GDM1 (cell line): ENCODE measurements around the gene RAB26.

ENCODE experiments used
- DNase-seq: peaks from one replicate; lab custom pipeline; 2025; lab: John Stamatoyannopoulos, UW

The RAB26 gene

GRCh38 chr16:2159175-2159838 lies 10.9 kb downstream of the RAB26 start:
- DNase-seq, result no peak

GRCh38 chr16:2160915-2161551 lies 12.6 kb downstream of the RAB26 start:
- DNase-seq, result no peak

DNA sequence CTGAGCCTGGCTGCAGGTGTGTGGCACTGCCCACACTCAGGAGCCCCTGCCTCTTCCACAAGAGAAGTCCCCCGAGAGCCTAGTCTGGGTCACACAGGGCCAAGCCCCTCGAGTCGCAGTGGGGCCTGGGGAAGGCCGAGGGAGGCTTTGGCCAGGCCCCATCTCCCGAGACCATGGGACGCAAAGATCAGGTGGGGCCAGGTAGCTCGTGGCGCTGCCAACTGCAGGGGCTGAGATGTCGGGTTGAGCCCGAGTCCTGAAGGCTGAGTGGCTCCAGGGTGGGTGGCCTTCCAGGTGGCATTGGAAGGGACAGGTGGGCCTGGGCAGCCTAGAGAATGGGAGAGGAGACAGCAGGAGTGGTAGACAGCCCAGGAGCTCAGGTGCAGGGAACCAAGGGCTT lies 13.5 kb downstream of the RAB26 start:
- no peak for DNase-seq

DNA sequence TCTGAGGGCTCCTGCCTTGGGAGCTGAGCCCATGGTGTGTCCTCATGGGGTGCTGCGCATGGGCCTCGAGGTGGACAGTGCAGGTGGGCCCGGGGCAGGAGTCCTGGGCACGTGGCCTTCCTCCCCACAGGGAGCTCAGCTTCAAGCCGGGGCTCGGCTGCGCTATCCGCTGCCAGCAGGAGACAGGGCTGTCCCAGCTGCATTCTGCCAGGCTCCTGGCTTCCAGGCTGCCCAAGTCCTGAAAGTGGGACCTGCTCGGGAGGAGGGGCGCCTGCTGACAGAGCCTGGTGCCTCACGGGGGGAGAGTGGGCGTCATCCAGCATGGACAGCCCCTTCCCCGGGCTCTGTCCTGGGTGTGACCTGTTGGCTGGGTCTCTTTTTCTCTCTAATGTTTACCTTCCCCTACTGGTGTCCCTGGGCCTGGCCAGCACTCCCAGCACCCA lies 14.3 kb downstream of the RAB26 start:
- DNase-seq, result no peak

- DNase-seq, result no peak
Measured at GRCh38 chr16:2163211-2163881, 14.9 kb downstream of the RAB26 start.

DNA sequence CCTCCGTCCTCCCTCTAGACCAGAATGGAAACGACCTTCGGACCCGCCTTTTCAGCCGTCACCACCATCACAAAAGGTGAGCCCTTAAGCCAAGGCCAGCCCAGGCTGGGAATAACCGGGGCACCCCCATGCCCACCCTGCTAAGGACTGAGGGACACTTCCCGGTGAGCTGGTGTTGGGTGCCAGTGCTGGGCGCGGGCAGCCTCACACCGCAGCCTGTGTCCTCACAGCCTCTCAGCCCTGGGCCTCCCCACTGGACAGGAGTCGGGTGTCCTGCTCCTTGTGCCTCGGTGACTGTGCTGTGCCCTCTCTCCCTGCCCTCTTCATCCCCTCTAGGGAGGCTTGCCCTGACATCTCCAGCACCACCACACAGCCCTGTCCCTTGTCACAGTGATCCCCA lies 17.4 kb downstream of the RAB26 start:
- DNase-seq, result no peak

DNA sequence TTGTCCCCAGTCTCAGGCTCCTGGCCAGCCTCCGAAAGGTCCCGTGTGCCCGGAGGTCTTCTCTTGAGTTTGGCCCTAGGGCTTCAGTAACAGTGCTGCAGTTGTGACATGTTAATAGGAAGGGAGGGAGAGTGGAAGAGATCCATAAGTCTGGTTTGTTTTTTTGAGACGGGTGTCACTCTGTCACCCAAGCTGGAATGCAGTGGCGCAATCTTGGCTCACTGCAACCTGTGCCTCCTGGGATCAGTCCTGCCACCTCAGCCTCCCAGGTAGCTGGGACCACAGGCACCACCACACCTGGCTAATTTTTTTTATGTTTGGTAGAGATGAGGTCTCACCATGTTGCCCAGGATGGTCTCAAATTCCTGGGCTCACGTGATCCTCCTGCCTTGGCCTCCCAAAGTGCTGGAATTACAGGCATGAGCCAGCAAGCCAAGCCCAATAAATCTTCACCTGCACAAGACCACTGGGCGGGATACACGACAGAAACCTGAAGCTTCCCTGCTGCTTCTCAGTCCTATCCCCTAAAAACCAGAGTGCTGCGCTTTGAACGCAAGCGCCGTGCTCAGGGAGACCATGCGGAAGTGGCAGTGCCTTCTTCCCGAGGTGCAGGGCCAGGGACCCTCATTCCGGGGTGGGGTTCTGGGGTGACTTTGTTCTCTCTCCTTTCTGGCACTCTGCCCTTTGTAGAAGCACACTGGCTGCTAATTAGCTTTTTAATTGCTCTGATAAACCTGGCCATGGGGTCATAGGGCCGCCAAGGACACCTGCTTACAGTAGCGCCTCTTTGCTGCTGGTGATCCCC lies 18.0 kb downstream of the RAB26 start:
- no peak for DNase-seq

DNA sequence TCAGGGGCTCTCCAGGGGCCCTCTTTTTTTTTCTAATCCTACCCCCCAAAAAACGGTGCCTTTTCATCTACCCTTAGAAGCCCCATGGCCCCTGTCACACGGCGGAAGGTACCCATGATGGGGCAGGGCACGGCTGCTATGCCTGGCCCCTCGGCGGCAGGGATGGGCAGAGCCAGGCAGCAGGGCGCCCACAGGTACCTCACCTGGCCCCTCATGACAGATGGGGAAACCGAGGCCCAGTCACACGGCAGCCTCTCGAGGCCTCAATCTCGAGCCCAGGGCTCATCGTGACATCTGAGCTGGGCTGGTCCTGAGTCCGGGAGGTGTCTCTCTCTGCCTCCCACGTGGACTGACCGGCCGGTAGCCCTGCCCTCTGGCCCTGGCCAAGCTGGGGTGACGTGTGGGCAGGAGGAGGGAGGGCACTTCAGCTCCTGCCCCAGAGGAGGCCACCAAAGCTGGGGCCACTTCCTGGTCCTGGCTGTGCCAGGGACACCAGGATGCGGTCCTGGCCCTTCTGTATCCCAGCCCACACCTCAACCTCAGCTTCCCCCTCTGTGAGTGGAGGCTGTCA lies 18.7 kb downstream of the RAB26 start:
- DNase-seq, result no peak

DNA sequence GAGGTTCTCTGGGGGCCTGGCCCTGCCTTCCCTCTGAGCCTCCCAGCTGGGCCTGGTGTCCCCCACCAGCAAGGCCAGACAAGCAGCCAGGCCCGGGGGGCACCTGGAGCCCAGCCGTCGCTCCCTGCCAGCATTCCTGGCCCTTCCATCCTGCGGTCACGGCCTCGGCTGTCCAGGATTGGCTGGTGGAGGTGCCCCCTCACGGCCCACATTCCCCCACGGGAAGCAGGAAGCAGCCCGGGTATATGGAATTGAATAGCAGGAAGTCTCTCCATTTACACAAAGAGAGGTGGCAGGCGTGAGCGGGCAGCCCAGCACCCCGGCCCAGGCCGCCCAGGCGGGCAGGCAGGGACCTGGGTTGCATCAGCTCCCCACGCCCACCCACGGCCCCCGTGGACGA lies 21.7 kb downstream of the RAB26 start:
- no peak for DNase-seq

GRCh38 chr16:2170587-2171435 lies 22.4 kb downstream of the RAB26 start:
- no peak for DNase-seq

DNA sequence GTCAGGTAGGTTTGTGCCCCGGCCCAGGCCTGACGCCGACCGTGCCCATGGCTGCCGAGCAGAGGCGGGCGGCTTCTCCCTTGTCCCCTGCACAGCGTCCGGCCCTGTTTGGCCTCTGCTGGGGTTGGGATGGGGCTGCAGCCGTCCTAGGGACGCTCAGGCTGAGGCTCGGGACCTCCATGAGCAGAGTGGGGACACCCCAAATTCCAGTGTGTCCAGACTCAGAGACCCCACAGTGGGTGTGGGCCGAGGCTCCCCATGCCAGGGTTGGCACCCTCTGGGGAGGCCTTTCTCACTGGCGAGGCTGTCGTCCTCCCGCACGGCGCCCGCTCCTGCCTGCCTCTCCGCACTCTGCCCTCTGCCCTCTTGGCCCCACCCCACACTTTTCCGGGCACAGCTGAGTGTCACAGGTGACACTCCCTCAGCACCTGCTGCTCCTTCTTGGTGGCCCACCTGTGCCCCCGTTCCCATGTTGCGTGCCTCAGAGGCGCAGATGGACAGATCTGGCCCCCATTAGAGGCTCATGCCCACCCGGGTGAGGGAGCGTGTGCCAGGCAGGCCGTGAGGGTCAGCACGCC lies 23.3 kb downstream of the RAB26 start:
- DNase-seq, result no peak

GRCh38 chr16:2172688-2173335 lies 24.4 kb downstream of the RAB26 start:
- no peak for DNase-seq

DNA sequence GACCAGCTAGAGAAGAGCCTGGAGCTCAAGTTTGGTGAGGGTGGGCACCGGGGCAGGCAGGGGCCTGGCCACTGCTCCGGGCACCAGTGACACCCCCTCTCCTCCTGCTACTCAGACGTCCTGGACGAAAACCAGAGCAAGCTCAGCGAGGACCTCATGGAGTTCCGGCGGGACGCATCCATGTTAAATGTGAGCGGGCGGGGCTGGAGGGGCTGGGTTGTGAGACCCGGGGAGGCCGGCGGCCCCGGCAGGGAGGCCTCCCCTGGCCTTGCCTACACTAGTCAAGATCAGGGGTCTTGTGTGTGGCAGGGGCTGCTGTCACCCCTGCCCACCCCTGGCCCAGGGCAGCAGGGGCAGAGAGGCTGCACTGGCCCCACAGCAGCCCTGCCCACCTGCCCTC lies 24.9 kb downstream of the RAB26 start:
- no peak for DNase-seq

GRCh38 chr16:2173916-2174315 lies 25.5 kb downstream of the RAB26 start:
- DNase-seq, result no peak

- no peak for DNase-seq
Measured at GRCh38 chr16:2174396-2175131, 26.1 kb downstream of the RAB26 start.

- DNase-seq, result no peak
Measured at GRCh38 chr16:2175454-2175853, 27.0 kb downstream of the RAB26 start.

DNA sequence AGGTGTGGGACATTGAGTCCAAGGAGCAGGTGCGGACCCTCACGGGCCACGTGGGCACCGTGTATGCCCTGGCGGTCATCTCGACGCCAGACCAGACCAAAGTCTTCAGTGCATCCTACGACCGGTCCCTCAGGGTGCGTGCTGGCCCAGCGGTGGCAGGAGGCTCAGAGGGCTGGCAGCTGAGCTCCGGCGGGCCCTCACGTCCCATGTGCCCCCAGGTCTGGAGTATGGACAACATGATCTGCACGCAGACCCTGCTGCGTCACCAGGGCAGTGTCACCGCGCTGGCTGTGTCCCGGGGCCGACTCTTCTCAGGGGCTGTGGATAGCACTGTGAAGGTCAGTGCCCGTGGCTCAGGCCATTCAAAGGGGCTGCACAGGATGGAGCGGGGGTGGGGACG lies 27.6 kb downstream of the RAB26 start:
- DNase-seq, result no peak

GRCh38 chr16:2177101-2177500 lies 28.7 kb downstream of the RAB26 start:
- no peak for DNase-seq

- no peak for DNase-seq
Measured at GRCh38 chr16:2177561-2177960, 29.1 kb downstream of the RAB26 start.
